ENCODE measurements around the gene GYG2.
"Not testable (repeated sequence)": the region's sequence is repeated elsewhere in the genome, so short reads cannot be mapped to it uniquely, and the experiment has no call there.

The GYG2 gene

DNA sequence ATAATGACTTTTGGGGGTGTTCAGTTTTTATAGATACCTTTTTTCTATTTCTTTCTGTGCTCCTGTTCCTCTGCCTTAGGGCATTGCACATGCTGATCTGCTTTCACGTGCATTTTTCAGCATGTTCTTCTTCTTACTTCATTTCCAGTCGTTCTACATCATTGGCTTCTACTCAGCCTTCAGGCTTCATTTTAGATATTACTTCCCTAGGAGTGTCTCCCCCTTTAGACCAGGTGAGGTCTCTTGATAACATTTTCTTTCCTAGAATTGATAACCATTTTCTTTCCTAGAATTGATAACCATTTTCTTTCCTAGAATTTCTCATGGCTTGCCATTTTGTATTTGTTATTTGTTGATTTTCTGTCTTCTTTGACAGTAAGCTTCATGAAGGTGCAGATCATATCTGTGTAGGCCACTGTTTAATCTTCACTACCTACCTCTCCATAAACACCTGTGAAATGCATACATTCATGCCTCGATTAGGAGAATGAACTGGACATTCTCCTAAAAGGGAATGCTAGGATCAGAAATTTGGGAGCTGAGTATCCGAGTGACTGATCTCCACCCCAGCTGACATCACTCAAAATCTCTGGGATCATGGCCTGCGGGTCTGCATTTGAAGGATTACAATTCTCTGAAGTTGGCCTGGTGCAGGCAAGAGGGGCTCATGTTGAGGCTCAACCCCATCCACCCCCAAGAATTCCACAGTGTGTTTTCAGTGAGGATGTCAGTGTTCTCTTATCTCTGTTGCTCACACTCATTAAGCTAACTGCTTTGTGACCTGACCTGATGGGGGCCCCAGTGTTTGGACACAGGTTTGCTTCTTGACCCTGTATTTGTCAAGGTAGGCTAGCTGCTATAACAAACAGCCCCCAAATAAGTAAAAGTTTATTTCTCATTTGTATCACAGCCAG, 45.7 kb downstream of the GYG2 start:
- DNase-seq, result no peak

DNA sequence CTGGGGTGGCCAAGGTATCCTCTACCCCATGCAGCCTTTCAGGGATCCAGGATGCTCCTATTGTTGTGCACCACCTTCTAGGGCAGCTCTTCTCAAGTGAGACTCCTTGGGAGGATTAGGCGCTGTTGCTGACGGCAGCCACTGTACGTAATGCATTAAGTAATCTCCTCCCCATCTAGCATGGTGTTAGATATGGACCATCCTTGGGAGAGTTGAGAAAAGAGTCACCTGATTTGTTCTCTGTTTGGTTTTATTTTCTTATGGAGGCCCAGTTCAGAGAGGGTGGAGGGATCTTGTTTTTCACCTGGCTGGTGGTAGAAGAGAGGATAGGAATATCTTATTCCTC, 46.4 kb downstream of the GYG2 start:
- no peak for DNase-seq

DNA sequence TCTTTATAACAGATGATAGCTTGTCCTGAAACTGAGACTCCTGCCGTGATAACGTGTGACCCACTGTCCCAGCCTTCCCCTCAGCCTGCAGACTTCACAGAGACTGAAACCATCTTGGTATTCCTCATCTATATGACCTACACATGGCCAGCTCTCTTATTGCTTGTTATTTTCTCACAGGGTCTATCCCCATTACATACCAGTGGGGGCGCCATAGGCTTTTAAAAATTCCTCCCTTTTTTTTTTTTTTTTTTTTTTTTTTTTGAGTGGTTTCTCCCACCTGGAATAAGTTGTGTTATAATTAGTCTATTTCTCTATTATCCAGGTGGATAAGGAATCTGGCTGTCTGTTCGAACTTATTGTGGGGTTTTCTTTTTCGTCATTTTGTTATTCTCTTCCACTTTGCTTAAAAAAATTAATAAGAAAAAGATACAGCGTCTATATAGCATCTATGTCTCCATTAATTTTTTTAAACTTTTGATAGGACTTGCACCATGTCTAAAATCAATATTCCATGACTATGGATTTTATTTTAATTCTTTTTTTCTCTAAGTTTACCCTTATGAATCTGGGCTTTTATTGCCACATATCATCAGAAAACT, 47.2 kb downstream of the GYG2 start:
- peak in 1 of 2 experiments; percentile 13 for DNase-seq

DNA sequence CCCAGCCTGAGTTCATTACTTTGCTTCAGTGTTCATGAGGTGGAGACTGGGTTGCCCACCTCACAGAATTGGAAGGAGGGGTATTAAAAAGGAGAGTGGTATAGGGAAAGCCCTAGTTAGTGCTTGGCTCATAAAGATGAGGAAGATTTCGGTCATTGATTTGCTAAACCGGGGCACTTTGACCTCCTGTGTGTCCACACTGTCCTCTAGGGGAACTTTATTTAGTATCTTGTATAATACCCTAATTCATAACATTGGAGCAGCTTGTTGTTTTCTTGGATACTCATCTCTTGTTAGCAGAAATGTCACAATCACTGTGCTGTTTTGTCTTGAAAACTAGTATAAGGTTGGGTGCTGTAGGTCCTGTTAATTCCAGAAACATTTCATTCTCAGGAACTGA, 49.8 kb downstream of the GYG2 start:
- DNase-seq, result no peak

DNA sequence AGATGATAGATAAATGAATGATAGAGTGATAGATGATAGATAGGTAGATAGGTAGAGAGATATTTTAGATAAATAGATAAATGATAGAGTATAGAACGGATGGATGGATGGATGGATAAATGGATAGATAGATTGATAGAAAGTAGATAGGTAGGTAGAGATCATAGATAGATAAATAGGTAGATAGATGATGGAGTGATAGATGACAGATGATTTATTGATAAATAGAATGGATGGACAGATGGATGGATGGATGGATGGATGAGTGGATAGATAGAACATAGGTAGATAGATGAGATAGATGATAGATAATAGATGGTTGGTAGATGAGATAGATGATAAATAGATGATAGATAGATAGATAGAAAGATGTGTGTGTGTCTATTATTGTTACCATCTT, 50.9 kb downstream of the GYG2 start:
- no peak for DNase-seq

DNA sequence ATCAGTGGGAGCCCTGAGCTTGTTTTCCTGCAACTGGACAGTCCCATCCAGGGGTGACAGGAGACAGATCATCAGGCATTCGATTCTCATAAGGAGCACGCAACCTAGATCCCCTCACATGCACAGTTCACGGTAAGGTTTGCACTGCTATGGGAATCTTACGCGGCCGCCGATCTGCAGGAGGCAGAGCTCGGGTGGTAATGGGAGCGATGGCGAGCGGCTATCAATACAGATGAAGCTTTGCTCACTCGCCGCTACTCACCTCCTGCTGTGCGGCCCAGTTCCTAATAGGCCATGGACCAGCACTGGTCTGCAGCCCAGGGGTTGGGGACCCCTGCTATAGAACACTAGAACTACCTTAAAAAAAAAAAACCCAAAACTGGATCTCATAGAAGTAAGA, 55.0 kb downstream of the GYG2 start:
- DNase-seq, result no peak

DNA sequence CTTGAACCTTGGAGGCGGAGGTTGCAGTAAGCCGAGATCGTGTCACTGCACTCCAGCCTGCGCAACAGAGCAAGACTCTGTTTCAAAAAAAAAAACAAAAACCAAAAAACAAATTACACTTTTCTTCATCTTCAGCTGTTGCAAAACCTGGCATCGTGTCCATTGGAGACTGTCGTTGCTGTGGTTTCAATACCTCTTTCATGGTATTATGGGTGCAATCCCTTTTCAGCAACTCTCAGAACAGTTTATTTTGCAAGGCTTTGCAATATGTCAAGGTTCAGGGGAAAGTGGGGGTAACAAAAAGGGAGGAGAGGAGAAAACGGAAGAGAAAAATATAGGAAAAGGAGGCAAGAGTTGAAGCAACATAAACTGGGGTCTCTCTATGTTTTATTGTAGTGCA, 59.6 kb downstream of the GYG2 start:
- no peak for DNase-seq

DNA sequence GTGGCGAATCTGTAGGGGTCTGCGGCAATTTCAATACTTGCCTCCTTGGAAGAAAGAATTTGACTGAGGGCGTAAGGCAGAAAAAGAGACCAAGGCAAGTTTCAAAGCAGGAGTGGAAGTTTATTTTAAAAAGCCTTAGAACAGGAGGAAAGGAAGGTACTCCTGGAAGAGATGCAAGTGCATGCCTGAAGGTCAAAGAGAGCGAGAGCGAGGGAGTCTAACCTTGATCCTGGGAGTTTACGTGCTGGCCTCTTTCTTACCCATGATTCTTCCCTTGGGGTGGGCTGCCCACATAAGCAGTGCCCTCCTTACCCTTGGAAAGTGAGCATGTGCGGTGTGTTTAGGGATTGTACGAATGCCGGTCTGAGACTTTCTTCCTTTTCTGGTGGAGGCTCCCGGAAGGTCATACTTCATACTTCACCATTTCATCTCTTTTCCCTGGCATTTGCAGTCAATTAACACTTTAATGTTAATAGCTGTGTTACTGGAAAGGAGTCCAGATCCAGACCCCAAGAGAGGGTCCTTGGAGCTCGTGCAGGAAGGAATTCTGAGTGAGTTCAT, 60.4 kb downstream of the GYG2 start:
- no peak for DNase-seq

DNA sequence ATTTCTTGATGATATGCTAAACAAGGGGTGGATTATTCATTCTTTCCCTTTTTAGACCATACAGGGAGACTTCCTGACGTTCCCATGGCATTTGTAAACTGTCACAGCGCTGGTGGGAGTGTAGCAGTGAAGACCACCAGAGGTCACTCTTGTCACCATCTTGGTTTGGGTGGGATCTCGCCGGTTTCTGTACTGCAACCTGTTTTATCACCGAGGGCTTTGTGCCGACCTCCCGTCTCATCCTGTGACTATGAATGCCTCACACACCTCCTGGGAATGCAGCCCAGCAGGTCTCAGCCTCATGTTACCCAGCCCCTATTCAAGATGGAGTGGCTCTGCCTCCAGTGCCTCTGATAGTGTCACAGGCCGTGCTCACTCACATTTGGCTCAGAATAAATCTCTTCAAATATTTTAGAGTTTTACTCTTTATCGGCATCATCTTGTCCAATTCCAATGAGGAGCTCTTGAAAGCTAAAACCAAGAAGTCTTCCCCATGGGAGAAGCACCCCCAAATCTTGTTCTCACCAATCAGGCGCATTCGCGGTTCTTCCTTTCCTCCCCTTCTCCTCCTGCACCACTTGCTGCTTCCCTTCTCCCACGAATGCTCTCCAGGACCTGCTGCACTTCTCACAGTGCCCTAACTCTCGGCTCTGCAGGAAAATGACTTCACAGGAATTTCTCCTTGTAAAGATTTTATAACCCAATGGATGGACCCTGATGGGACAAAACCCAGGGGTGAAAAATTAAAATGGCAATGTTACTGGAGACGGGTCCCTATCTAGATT, 61.2 kb downstream of the GYG2 start:
- DNase-seq, result not testable (repeated sequence)

DNA sequence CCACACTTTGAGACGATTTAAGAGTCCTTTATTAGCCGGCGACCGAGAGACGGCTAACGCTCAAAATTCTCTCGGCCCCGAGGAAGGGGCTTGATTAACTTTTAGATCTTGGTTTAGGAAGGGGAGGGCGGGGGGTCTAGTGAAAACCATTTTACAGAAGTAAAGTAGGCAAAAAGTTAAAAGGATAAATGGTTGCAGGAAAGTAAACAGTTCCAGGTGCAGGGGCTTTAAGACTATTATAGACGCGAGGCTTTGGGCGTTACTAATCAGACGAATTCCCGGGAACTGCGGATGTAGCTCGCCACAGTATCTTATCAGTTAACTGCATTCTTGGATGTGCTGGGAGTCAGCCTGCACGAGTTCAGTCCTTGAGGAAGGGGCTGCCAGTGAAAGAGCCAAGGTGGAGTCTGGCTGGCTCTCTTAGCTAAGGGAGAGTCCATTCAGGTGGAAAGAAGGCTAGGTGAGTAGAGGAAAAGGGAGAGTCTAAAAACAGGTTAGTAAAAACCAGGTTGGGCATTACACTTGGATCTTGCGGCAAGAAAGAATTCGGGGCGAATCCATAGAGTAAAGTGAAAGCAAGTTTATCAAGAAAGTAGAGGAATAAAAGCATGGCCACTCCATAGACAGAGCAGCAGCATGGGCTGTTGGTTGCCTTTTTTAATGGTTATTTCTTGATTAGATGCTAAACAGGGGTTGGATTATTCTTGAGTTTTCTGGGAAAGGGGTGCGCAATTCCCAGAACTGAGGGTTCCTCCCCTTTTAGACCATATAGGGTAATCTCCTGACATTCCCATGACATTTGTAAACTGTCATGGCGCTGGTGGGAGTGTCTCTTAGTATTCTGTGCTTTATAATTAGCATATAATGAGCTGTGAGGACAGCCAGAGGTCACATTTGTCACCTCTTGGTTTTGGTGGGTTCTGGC, 62.1 kb downstream of the GYG2 start:
- DNase-seq, result not testable (repeated sequence)

DNA sequence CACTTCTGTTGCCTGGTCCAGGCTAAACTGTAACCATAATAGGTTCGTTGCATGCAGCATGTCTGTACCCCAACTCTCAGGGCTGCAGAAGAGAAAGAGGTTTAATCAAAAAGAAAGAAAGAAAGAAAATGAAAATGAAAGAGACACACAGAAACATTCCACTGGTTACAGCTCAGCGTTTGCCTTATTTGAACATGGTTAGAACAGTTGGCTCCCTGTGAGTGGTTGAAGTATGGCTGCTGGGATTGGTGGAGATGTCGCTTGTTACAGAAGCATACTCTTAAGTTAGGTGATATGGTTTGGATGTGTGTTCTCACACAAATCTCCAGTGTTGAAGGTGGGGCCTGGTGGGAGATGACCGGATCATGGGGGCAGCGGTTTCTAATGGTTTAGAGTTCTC, 64.1 kb downstream of the GYG2 start:
- no peak for DNase-seq

DNA sequence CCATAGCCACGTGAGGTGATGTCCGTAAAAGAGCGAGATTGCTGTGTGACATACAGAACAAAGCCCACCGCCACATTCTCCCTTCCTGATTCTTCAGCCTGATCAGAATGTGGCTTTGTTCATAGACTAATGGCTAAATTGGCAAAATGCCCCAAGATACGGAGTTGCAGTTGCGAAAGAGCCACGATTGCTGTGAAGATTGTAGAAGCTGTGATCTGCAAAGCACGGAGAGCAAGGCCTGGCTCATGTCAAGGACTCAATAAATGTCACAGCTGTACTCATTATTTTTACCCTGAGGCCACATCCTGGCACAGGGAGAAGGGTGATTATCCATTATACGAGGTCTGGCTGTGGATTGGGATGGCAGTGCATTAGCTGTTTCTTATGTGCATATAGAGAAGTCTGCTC, 66.2 kb downstream of the GYG2 start:
- DNase-seq, result no peak

DNA sequence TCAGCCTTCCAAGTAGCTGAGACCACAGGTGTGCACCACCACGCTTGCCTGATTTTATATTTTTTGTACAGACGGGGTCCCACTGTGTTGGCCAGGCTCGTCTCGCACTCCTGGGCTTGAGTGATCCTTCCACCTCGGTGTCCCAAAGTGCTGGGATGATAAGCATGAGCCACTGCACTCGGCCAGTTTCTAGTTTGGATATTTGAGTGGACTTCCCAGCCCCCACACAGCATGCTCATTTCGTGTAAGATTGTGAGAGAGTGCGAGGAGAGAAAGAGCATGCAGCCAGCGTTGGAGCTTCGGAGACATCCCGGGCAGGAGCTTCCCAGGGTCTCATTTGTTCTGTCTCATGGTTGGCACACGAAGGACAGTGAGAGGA, 68.6 kb downstream of the GYG2 start:
- DNase-seq, result no peak

DNA sequence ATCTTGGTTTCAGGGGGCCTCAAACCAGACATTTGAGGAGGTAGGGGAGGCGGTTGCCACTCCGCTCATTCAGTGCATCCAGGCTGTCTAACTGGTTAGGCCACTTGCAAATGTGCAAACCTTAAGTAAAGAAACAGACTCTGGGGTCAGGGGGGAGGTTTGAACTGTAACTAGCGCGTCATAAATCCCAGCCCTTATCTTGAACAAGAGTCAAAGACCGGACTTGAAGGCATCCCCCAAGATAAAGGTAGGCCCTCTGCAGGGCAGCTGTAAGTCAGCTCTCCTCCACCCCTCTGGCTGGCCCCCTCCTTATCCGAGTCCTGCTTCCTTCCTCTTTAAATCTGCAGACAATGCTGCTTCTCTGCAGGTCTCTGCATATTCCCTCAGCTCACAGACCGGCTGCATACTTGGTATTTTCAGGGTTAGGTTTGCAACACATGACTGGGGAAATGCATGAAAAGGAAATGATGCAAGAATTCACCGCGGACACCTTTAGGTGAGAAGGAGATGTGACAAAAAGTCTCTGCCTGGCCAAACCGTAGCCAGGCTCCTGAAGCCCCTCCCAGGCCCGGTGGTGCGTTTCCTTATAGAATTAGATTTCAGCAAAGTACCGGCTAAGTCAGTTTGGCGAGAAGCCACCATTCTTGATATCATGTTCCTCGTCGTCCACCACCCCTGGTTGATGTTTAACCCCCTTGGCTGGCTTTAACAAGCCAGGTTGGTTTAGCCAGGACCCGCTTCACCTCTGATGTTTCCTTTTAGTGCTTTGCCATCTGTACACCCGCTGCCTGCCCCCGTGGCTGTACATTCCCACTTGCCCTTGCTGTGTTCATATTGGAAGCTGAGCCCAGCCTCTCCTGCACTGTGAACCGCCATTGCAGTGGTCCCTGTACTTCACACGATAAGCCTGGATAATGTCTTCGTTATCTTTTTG, 69.2 kb downstream of the GYG2 start:
- not testable (repeated sequence) for DNase-seq

DNA sequence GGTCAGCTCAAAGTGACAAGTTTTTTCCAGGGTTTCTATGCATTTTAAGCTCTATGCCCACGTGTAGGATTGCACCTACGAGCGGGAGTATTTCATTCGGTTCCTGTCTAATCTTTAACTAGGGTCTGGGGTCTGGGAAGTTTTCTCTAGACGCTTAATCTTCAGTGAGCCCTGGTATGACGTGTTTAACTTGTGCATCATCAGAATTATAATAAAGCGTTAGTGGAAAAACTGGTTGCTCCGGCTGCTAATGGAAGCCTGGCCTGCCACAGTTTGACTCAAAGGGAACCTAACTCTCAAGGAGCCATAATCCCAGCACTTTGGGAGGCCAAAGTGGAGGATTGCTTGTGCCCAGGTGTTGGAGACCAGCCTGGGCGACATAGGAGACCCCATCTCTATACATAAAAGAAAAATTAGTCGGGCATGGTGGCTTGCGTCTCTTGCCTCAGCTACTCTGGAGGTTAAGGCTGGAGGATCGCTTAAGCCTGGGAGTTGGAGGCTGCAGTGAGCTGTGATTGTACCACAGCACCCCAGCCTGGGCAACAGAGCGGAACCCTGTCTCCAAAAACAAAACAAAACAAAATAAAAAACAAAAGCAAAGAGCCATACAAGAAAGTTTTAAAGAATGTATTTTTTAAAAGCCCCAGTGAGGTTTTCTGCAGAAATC, 70.2 kb downstream of the GYG2 start:
- no peak for DNase-seq

DNA sequence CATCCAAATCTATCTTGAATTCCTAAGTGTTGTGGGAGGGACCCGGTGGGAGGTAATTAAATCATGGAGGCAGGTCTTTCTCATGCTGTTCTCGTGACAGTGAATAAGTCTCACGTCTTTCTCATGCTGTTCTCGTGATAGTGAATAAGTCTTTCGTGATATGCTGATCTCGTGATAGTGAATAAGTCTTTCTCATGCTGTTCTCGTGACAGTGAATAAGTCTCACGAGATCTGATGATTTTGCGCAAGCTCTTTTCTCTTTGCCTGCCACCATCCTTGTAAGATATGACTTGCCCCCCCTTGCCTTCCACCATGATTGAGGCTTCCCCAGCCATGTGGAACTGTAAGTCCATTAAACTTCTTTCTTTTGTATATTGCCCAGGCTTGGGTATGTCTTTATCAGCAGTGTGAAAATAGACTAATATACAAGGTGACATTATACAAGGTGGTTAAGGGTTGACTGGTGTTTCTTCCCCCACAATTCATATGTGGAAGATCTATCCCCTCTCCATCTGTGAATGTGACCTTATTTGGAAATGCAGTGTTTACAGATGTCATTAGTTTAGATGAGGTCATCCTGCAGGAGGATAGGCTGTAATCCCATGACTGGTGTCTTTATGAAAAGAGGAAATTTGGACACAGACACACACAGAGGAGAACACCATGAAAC, 72.8 kb downstream of the GYG2 start:
- DNase-seq, result no peak

DNA sequence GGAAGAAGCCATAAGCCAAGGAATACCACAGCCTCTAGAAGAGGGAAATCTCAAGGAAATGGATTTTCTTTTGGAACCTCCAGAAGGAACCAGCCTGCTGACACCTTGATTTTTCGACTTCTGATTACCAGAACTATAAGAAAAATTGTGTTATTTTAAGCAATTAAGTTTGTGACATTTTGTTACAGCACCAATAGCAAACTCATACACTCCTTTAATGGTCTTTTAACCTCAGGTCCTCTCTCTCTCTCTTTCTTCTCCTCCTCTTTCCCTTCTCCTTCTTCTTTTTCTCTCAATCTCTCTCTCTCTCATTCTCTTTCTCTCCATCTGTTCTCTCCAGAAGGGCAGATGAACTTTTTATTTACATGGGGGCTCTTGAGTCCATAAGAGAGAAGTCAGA, 74.1 kb downstream of the GYG2 start:
- DNase-seq, result no peak

DNA sequence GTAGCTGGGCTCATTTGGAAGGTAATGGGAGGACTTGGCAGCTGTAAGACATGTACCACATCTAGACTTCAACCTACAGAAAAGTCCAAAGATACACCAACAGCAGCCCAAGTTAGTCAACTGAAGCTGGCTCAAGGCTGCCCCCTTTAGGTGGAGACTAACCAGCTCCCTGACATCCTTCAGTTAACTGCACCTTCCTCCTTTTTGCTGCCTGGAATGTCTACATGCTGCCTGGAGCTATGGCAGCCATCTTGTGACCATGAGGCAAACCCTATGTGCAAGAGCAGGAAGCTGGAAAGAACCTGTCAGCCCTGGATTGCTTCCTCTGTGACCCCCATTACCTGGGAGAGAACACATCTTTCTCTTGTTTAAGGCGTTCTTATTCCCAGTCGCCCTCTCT, 74.6 kb downstream of the GYG2 start:
- no peak for DNase-seq

DNA sequence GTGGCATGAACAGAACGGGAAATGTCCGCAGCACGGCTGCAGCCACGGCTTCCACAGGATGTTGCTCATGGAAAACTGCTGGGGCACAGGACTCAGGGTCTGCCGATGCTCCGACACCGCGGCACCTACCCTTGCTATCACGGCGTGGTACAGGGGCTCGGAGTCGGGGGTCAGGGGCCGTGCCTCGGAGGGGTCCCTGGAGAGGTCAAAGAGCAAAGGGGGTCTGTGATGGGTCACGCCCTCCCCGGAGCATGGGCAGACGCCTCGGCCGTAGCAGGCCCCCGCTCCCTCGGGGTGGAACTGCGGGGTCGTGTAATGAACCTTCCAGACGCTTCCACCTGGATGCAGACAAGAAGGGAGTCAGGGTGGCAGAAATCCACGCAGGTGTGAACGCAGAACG, 78.6 kb downstream of the GYG2 start:
- DNase-seq, result no peak

DNA sequence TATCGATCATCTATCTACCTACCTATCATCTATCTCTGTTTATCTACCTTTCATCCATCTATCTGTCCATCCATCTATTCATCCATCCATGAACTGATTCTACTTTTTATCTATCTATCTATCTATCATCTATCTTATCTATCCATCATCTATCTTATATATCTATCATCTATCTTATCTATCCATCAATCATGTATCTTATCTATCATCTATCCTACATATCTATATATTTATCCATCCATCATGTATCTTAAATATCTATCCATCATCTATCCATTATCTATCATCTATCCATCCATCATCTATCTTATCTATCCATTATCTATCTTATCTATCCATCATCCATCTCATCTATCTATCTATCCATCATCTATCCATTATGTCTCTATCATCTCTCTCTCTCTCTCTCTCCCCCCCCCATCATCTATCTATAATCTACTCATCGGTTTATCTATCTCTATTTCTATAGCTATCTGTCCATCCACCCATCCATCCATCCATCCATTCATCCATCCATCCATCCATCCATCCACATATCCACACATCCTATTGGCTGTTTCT, 79.5 kb downstream of the GYG2 start:
- DNase-seq, result no peak

Measured in SW 1271 (cell line).